Measurements from ENCODE around the gene SMAD4. TPM values are rescaled to one million over a fixed set of nuclear protein-coding genes. Genes with fewer than 3 reads are reported as not detected.

The SMAD4 gene
- total and polyA plus RNA-seq, 2 of the 8 experiments (the other 6 are each of a cell fraction or from before 2014, with no cell fraction given): 86.5 to 139 TPM

GRCh38 chr18:51127664-51128063 is 97.7 kb downstream of the SMAD4 start:
- H3K4ac ChIP-seq (replicated peaks; ENCODE audit: insufficient read length, low read depth, low read length): no peak overlapping the region
- no peak overlapping the region for H2BK12ac ChIP-seq (ENCODE audit: low read depth, low read length)
- no peak overlapping the region for H4K5ac ChIP-seq (ENCODE audit: insufficient read length, low read depth, low read length)
- no peak overlapping the region for H3K4me2 ChIP-seq (ENCODE audit: insufficient read depth in 1 of 2, low read depth in 2 of 2, low read length in 2 of 2)
- H4K8ac ChIP-seq (ENCODE audit: extremely low read depth, insufficient read depth, low read length): no peak overlapping the region
- H2AK5ac ChIP-seq (ENCODE audit: low read depth, low read length): no peak overlapping the region
- H3K14ac ChIP-seq (ENCODE audit: insufficient read length): no peak overlapping the region
- no peaks in the 10 kb centered on the region for H3K23me2 ChIP-seq (ENCODE audit: low read depth, low read length)
- no peaks in the 10 kb centered on the region for H3K36me3 ChIP-seq (ENCODE audit: control insufficient read depth in 2 of 4, insufficient read depth in 4 of 4, low read length in 3 of 4)
- H2BK20ac ChIP-seq (ENCODE audit: low read length): no peak overlapping the region
- no peak overlapping the region for H2AFZ ChIP-seq (ENCODE audit: low read length)
- no peak overlapping the region for H3K23ac ChIP-seq (ENCODE audit: insufficient read length)
- H3K4me1 ChIP-seq (replicated peaks in 1 of 4; ENCODE audit: control insufficient read depth in 3 of 4, insufficient read depth in 4 of 4, low read length in 3 of 4): no peaks in the 10 kb centered on the region; a peak in 1 of 7 replicates
- H3K79me2 ChIP-seq (ENCODE audit: control insufficient read depth in 1 of 2, insufficient read depth in 2 of 2, low read length in 2 of 2): no peaks in the 10 kb centered on the region
- DNase-seq (ENCODE audit: low read depth in 1 of 2, low spot score in 2 of 2) (no peak), FAIRE-seq (no peak)
- no peaks in the 10 kb centered on the region for H3K79me1 ChIP-seq (ENCODE audit: low read depth, low read length)
- no peaks in the 10 kb centered on the region for H4K20me1 ChIP-seq (replicated peaks in 1 of 2; ENCODE audit: control insufficient read depth in 1 of 2, insufficient read depth in 2 of 2, low read length in 2 of 2)
- no peak overlapping the region for H2BK15ac ChIP-seq (ENCODE audit: low read length)
- ChIA-PET POLR2A (ENCODE audit: partially characterized antibody) (no interaction called here), CTCF (ENCODE audit: partially characterized antibody) (interaction anchor here (1.5 to 9.2 kb wide), 2 partner anchors 18 to 50 kb away, joined by 4 to 56 read pairs; no protein-coding TSS in a partner anchor)
- H3K18ac ChIP-seq (ENCODE audit: extremely low read depth, low read length): no peak overlapping the region
- no peak overlapping the region for H4K91ac ChIP-seq (replicated peaks; ENCODE audit: insufficient read length, low read length)
- H3K27me3 ChIP-seq (replicated peaks in 1 of 4; ENCODE audit: control insufficient read depth in 3 of 4, extremely low read depth in 1 of 4, insufficient read depth in 3 of 4, low read length in 3 of 4): no peaks in the 10 kb centered on the region
- H3K9ac ChIP-seq (replicated peaks in 1 of 4; ENCODE audit: extremely low read depth in 1 of 4, low read depth in 3 of 4, low read length in 3 of 4): no peak overlapping the region
- no peak overlapping the region for H3K56ac ChIP-seq (replicated peaks; ENCODE audit: insufficient read length, low read depth, low read length)
- WGBS, 2 experiments (ENCODE audit: extremely low coverage in 1 of 2, insufficient coverage in 1 of 2, insufficient read length in 1 of 2, insufficient replicate concordance in 2 of 2, low coverage in 1 of 2, low lambda C conversion rate in 2 of 2, missing lambda C conversion rate in 1 of 2): 86% methylated on average over 3 of the region's 3 CpGs; no CpG with 5 or more reads in 1 of the 2 experiments
- H2BK120ac ChIP-seq (replicated peaks; ENCODE audit: low read depth, low read length): no peak overlapping the region
- H2BK5ac ChIP-seq (ENCODE audit: low read depth, low read length): no peak overlapping the region
- H3K9me3 ChIP-seq (ENCODE audit: insufficient read depth in 2 of 2, low read depth in 1 of 2, low read length in 1 of 2): no peaks in the 10 kb centered on the region
- H3K27ac ChIP-seq (ENCODE audit: low read depth, low read length): no peak overlapping the region
- no peak overlapping the region for H3K4me3 ChIP-seq (ENCODE audit: extremely low read depth in 1 of 4, insufficient read depth in 2 of 4, low read depth in 3 of 4, low read length in 4 of 4)
- no peak for TF ChIP-seq EP300 (IDR thresholded peaks at IDR 0.05; ENCODE audit: borderline replicate concordance in 1 of 2, low read depth in 2 of 2, low read length in 2 of 2)
- TF ChIP-seq KDM5A (IDR thresholded peaks at IDR 0.05; ENCODE audit: low read length): no peak
- no peak for TF ChIP-seq TAF1 (IDR thresholded peaks at IDR 0.05; ENCODE audit: low read depth, low read length)
- no peak for TF ChIP-seq HDAC2 (IDR thresholded peaks at IDR 0.05; ENCODE audit: borderline replicate concordance in 1 of 2, low read depth in 2 of 2, low read length in 2 of 2)
- no peak for TF ChIP-seq CREB1 (IDR thresholded peaks at IDR 0.05)
- no peak for TF ChIP-seq TAF7 (optimal IDR thresholded peaks at IDR 0.05; ENCODE audit: borderline replicate concordance, low read depth, low read length)
- TF ChIP-seq ZNF274 (IDR thresholded peaks at IDR 0.05; ENCODE audit: borderline replicate concordance, extremely low read depth, low read length): no peak
- TF ChIP-seq BRCA1 (IDR thresholded peaks at IDR 0.05; ENCODE audit: low read depth, low read length): no peak
- TF ChIP-seq KDM1A (IDR thresholded peaks at IDR 0.05; ENCODE audit: borderline replicate concordance, low read length): no peak
- TF ChIP-seq SAP30 (IDR thresholded peaks at IDR 0.05; ENCODE audit: insufficient read depth, insufficient replicate concordance, low read length): no peak
- no peak for TF ChIP-seq SIN3A (conservative IDR thresholded peaks at IDR 0.05 in 1 of 2, IDR thresholded peaks at IDR 0.05 in 1 of 2; ENCODE audit: low read depth in 1 of 2, low read length in 2 of 2)
- TF ChIP-seq POLR2A (IDR thresholded peaks at IDR 0.05; ENCODE audit: control extremely low read depth in 1 of 2, low read depth in 2 of 2, low read length in 2 of 2): no peak
- TF ChIP-seq BCL11A (IDR thresholded peaks at IDR 0.05; ENCODE audit: low read depth in 2 of 2, low read length in 2 of 2): no peak
- no peak for TF ChIP-seq CHD2 (IDR thresholded peaks at IDR 0.05; ENCODE audit: low read length)
- no peak for TF ChIP-seq GABPA (IDR thresholded peaks at IDR 0.05; ENCODE audit: borderline replicate concordance, insufficient read depth, low read length)

All from H1 (cell line).